CD4-positive, alpha-beta T cell treated with Interleukin-6 at 100 ng/mL for 8 hours (primary cell): ENCODE measurements around the gene STK32C.
"Not testable (repeated sequence)": the region's sequence is repeated elsewhere in the genome, so short reads cannot be mapped to it uniquely, and the experiment has no call there.

Source experiments
- DNase-seq: peaks from one replicate; pipeline ENCODE4 v3.0.0-alpha.2; 2020; ENCODE audit warnings: mixed read lengths, low spot score

STK32C gene

DNA sequence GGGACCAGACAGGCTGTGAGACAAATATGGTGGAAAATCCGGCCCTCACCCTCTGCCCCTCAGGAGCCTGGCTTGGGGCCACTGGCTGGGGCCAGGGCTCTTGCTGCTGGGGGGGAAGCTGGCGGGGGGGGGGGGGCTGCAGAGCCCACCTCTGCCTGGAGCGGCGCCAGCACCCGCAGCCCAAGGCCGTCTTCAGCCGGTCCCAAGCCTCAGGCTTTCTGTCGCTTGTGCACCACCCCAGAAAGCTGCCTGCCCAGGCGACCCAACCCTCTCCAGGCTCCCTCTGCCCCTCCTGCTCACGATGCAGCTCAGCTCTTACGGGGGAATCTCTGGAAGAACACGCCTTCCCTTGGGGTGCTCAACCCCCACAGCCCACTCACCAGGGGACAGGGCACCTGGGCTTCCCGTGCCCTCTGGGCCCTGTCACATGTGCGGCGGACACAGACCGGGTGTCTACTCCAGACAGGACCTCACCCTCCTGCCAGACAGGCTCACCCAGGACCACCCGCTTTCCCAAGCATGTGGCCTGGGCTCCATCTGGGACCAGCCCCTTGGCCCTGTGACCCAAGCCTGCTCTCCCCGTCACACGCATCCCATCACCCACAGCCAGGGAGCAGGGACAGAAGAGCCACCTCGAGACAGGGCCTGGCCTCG lies 77.1 kb downstream of the STK32C start:
- no peak for DNase-seq

DNA sequence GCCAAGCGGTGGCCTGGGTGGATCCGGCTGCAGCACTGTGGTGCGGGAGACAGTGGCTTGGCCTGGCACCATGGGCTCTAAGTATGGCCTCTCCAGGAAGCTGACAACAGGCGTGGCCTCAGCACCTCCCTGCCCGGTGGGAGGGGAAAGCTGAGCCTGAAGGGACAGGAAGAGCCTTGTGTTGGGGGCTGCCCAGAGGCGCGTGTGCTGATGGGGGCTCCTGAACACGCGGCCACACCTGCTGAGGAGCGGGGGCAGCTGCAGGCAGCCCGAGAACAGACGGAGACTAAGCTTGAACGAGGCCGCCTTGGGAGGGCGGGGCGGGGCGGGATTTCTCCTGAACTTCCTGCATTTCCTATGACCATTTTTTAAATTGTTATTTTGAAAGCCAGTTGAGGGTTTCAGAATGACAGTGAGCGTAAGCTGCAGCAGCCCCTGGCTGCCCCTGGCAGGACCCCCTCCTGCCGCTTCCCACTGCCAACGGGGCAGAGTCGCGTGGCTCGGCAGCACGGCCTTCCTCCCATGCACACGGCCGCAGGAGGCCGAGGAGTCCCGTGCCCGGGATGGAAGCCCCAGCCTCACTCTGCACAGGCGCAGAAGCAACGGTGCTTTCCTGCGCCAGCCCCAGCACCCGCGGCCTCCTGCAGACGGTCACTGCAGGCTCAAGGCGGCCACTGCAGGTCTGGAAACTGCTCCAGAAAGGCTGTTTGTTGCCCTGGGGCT lies 77.8 kb downstream of the STK32C start:
- peak; percentile 49 for DNase-seq

DNA sequence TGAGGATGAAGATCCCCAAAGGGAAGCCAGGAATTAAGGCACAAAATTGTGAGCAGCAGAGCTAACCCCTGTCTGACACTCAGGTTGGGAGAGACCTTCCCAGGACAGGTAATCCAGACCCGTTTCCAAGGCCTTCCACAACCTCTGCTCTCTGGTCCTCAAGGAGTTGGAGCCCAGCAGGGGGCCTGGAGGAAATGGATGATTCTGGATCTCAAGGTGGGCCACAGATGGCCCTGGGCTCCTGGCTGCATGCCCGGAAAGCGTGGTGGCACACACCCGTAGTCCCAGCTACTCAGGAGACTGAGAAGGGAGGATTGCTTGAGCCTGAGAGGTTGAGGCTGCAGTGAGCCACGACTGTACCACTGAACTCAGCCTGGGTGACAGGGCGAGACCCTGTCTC lies 78.7 kb downstream of the STK32C start:
- no peak for DNase-seq

DNA sequence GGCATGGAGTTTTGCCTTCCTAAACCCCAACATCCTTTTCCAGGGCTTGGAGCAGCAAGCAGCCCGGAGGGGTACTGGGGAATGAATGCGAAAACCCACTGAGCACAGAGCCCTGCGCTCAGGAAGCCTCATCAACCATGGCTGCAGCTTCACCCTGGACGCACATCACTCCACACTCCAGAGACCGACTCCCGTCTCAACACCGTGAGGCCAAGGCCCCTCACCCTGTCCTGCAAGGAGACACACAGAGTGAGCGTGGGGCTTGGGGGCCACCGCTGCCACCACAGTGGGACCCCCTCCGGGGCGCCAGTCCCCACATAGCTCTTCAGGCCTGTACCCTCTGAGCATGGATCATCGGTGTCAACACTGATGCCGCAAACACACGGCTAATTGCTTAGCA lies 79.1 kb downstream of the STK32C start:
- no peak for DNase-seq

DNA sequence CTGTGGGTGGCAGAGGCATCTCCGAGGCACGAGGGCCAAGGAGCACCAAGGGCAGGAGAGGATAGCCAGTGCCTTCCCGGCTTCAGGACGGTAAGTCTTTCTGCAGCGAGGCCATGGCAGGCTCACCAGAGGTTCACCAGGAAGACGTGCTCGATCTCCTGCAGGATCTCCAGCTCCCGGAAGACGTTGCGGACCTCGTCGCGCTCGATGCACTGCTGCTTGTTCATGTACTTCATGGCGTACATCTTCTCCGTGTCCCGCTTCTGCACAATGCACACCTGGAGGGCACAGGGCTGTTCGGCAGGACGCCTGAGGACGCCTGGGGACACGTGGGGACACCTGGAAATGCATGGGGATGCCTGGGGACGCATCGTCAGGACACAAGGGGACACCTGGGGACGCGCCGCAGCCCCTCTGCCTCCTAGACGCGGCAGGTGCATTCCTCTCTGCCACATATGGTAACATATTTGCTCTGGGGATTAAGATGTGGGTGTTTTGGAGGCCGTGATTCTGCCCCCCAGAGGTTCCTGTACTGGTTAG lies 79.8 kb downstream of the STK32C start:
- no peak for DNase-seq

GRCh38 chr10:132226586-132227405 lies 81.0 kb downstream of the STK32C start:
- no peak for DNase-seq

- no peak for DNase-seq
Measured at GRCh38 chr10:132225849-132226205, 81.9 kb downstream of the STK32C start.

DNA sequence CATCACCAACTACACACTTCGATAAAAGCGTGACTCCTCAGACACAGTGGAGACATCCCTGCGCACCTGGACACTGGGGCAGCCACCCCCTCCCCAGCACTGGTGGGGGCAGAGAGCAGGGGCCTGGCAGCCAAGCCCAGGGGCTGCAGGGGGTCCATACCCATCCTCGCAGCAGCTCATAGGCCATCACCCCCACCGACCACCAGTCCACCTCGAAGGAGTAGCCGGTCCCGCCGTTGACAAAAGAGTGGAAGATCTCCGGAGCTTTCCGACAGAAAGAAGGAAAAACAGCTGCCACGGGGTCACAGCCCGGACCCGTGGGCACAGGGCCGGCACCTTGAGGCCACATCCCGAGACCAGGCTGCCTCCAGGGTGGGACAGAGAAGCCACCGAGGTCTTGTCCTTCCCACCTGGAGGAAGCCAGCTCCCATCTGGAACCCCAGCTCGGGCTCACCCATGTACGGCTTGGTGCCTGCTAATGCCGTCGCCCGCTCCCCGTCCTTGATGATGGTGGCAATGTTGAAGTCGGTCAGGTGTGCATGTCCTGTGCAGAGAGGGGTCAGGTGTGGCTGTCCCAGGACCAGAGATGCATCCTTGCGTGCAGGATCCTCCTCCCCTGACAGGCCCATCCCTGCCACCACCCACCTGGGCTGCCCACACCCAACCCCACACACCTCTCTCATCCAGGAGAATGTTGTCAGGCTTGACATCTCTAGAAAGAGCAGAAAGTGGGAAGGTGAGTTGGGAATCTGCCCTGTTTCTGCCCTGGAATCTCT lies 82.5 kb downstream of the STK32C start:
- no peak for DNase-seq

- DNase-seq, result no peak
Measured at GRCh38 chr10:132224343-132225072, 83.2 kb downstream of the STK32C start.

GRCh38 chr10:132223611-132224342 lies 84.0 kb downstream of the STK32C start:
- no peak for DNase-seq

- peak; percentile 65 for DNase-seq
Measured at GRCh38 chr10:132223156-132223590, 84.6 kb downstream of the STK32C start.

GRCh38 chr10:132222726-132223125 lies 85.0 kb downstream of the STK32C start:
- no peak for DNase-seq

DNA sequence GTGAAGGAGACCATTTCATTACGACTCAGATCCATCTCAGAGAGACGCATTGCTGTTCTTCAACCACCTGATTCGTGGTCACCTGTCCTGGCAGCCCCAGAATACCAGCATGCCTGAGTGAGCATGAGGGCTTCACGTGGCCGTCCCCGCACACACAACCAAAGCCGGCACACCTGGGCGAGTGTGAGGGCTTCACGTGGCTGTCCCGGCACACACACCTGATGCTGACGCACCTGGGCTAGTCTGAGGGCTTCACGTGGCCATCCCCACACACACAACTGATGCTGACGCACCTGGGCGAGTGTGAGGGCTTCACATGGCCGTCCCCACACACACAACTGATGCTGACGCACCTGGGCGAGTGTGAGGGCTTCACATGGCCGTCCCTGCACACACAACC lies 86.8 kb downstream of the STK32C start:
- not testable (repeated sequence) for DNase-seq

- no peak for DNase-seq
Measured at GRCh38 chr10:132220061-132220460, 87.7 kb downstream of the STK32C start.

- DNase-seq, result no peak
Measured at GRCh38 chr10:132219486-132219885, 88.3 kb downstream of the STK32C start.

DNA sequence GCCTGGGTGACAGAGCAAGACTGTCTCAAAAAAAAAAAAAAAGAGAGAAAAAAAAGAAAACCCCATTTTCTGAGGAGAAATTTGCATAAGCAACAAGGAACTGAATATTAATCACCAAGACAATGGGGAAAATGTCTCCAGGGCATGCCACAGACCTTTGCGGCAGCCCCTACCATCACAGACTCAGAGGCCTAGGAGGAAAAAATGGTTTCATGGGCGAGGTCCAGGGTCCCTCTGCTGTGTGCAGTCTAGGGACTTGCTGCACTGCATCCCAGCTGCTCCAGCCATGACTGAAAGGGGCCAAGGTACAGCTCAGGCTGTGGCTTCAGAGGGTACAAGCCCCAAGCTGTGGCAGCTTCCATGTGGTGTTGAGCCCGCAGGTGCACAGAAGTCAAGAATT lies 91.3 kb downstream of the STK32C start:
- DNase-seq, result not testable (repeated sequence)

DNA sequence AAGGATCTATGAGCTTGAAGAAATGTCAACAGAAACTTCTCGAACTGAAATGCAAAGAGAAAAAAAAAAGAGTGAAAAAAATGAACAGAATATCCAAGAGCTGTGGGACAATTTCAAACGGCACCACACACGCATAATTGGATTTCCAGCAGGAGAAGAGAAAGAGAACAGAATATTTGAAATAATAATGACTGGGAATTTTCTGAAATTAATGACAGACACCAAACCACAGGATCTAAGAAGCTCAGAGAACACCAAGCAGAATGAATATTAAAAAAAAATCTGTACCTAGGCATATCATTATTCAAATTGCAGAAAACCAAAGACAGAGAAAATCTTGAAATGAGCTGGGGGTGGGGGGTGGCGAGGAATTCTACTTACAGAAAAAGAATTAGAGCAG lies 93.8 kb downstream of the STK32C start:
- DNase-seq, result no peak

- no peak for DNase-seq
Measured at GRCh38 chr10:132212816-132213215, 94.9 kb downstream of the STK32C start.

- DNase-seq, result no peak
Measured at GRCh38 chr10:132211246-132211645, 96.5 kb downstream of the STK32C start.

GRCh38 chr10:132210766-132211165 lies 97.0 kb downstream of the STK32C start:
- DNase-seq, result no peak
